ENCODE results near the gene DCXR. TPM values are rescaled to one million over a fixed set of nuclear protein-coding genes. Genes with fewer than 3 reads are reported as not detected.

Gene DCXR
- total and polyA plus RNA-seq, 2 of the 13 experiments (the other 11 are each of a cell fraction or from before 2014, with no cell fraction given), result 287 to 311 TPM

DNA sequence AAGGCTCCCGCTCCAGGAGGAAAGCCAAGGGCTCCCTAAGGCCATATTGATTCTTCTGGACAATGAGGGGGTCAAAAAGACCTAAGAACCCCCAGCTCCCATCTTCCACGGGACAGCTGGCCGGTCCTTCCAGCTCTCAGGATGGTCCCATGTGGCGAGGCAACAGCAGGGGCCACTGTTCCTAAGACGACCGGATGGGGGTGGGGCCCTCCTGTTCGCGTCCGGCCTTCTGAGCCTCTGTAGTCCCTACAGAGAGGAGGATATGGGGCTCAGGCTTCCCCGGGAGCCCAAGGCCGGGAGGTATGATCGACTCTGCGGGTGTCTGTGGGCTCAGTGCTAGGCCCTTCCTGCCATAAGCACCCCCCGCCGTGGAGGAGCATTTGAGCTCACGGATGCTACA lies 6.0 kb upstream of the DCXR start (continued):
- TF ChIP-seq, protein P1, sequence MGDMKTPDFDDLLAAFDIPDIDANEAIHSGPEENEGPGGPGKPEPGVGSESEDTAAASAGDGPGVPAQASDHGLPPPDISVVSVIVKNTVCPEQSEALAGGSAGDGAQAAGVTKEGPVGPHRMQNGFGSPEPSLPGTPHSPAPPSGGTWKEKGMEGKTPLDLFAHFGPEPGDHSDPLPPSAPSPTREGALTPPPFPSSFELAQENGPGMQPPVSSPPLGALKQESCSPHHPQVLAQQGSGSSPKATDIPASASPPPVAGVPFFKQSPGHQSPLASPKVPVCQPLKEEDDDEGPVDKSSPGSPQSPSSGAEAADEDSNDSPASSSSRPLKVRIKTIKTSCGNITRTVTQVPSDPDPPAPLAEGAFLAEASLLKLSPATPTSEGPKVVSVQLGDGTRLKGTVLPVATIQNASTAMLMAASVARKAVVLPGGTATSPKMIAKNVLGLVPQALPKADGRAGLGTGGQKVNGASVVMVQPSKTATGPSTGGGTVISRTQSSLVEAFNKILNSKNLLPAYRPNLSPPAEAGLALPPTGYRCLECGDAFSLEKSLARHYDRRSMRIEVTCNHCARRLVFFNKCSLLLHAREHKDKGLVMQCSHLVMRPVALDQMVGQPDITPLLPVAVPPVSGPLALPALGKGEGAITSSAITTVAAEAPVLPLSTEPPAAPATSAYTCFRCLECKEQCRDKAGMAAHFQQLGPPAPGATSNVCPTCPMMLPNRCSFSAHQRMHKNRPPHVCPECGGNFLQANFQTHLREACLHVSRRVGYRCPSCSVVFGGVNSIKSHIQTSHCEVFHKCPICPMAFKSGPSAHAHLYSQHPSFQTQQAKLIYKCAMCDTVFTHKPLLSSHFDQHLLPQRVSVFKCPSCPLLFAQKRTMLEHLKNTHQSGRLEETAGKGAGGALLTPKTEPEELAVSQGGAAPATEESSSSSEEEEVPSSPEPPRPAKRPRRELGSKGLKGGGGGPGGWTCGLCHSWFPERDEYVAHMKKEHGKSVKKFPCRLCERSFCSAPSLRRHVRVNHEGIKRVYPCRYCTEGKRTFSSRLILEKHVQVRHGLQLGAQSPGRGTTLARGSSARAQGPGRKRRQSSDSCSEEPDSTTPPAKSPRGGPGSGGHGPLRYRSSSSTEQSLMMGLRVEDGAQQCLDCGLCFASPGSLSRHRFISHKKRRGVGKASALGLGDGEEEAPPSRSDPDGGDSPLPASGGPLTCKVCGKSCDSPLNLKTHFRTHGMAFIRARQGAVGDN (CRISPR knock-in tag; IDR thresholded peaks at IDR 0.05), result peak; percentile 41
- TF ChIP-seq TBX3 (IDR thresholded peaks at IDR 0.05; ENCODE audit: borderline replicate concordance) (no peak), PITX1 (CRISPR knock-in tag; IDR thresholded peaks at IDR 0.05) (no peak), ETV5 (CRISPR knock-in tag; IDR thresholded peaks at IDR 0.05; ENCODE audit: borderline replicate concordance) (peak; percentile 25; the same call in 1 of the 2 replicates)
- TF ChIP-seq, protein P2, sequence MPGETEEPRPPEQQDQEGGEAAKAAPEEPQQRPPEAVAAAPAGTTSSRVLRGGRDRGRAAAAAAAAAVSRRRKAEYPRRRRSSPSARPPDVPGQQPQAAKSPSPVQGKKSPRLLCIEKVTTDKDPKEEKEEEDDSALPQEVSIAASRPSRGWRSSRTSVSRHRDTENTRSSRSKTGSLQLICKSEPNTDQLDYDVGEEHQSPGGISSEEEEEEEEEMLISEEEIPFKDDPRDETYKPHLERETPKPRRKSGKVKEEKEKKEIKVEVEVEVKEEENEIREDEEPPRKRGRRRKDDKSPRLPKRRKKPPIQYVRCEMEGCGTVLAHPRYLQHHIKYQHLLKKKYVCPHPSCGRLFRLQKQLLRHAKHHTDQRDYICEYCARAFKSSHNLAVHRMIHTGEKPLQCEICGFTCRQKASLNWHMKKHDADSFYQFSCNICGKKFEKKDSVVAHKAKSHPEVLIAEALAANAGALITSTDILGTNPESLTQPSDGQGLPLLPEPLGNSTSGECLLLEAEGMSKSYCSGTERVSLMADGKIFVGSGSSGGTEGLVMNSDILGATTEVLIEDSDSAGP (CRISPR knock-in tag; IDR thresholded peaks at IDR 0.05; ENCODE audit: borderline replicate concordance), result peak; percentile 38; the same call in 1 of the 2 replicates
- TF ChIP-seq, protein P3, sequence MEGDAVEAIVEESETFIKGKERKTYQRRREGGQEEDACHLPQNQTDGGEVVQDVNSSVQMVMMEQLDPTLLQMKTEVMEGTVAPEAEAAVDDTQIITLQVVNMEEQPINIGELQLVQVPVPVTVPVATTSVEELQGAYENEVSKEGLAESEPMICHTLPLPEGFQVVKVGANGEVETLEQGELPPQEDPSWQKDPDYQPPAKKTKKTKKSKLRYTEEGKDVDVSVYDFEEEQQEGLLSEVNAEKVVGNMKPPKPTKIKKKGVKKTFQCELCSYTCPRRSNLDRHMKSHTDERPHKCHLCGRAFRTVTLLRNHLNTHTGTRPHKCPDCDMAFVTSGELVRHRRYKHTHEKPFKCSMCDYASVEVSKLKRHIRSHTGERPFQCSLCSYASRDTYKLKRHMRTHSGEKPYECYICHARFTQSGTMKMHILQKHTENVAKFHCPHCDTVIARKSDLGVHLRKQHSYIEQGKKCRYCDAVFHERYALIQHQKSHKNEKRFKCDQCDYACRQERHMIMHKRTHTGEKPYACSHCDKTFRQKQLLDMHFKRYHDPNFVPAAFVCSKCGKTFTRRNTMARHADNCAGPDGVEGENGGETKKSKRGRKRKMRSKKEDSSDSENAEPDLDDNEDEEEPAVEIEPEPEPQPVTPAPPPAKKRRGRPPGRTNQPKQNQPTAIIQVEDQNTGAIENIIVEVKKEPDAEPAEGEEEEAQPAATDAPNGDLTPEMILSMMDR (CRISPR knock-in tag; IDR thresholded peaks at IDR 0.05), result 0 out of 2 replicates have a peak, but pooled peaks have one; percentile 9
- TF ChIP-seq, protein P4, sequence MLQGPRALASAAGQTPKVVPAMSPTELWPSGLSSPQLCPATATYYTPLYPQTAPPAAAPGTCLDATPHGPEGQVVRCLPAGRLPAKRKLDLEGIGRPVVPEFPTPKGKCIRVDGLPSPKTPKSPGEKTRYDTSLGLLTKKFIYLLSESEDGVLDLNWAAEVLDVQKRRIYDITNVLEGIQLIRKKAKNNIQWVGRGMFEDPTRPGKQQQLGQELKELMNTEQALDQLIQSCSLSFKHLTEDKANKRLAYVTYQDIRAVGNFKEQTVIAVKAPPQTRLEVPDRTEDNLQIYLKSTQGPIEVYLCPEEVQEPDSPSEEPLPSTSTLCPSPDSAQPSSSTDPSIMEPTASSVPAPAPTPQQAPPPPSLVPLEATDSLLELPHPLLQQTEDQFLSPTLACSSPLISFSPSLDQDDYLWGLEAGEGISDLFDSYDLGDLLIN (CRISPR knock-in tag; IDR thresholded peaks at IDR 0.05; ENCODE audit: borderline replicate concordance), result no peak
- TF ChIP-seq, protein P5, sequence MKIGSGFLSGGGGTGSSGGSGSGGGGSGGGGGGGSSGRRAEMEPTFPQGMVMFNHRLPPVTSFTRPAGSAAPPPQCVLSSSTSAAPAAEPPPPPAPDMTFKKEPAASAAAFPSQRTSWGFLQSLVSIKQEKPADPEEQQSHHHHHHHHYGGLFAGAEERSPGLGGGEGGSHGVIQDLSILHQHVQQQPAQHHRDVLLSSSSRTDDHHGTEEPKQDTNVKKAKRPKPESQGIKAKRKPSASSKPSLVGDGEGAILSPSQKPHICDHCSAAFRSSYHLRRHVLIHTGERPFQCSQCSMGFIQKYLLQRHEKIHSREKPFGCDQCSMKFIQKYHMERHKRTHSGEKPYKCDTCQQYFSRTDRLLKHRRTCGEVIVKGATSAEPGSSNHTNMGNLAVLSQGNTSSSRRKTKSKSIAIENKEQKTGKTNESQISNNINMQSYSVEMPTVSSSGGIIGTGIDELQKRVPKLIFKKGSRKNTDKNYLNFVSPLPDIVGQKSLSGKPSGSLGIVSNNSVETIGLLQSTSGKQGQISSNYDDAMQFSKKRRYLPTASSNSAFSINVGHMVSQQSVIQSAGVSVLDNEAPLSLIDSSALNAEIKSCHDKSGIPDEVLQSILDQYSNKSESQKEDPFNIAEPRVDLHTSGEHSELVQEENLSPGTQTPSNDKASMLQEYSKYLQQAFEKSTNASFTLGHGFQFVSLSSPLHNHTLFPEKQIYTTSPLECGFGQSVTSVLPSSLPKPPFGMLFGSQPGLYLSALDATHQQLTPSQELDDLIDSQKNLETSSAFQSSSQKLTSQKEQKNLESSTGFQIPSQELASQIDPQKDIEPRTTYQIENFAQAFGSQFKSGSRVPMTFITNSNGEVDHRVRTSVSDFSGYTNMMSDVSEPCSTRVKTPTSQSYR (CRISPR knock-in tag; IDR thresholded peaks at IDR 0.05; ENCODE audit: borderline replicate concordance), result peak; percentile 51; the same call in 1 of the 2 replicates
